ENCODE results near the gene TEX12. TPM values are rescaled to one million over a fixed set of nuclear protein-coding genes. Genes with fewer than 3 reads are reported as not detected.

The TEX12 gene, protein sequence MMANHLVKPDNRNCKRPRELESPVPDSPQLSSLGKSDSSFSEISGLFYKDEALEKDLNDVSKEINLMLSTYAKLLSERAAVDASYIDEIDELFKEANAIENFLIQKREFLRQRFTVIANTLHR
- total RNA-seq, result 0.78 TPM in 1 of 2 replicates, not detected in the other
- long read RNA-seq, result 0 reads

DNA sequence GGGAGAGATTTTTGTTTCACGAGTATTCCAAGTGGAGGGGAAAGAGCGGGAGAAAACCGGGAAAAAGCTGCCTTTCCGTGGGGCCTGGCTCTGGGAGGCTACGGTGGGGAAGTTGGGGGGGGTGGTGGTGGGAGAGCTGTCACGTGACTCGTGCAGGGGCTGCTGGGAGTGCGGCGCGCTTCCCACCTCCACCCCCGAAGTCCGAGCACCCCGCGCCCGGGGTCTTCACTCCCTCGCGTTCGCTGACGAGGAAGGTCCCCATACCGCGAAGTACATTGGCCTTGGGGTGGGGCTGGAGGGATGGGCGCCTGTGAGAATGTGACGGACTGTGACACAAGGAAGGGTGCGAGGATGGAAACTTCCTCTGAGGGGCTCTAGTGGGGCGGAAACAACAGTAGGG lies at the start of gene TEX12:
Gene TEX12 (plus strand): TSS at position 228 of the 400 bp plus-strand sequence. CDS start 1,897 bp downstream, outside the sequence.
- TF ChIP-seq, protein P1, sequence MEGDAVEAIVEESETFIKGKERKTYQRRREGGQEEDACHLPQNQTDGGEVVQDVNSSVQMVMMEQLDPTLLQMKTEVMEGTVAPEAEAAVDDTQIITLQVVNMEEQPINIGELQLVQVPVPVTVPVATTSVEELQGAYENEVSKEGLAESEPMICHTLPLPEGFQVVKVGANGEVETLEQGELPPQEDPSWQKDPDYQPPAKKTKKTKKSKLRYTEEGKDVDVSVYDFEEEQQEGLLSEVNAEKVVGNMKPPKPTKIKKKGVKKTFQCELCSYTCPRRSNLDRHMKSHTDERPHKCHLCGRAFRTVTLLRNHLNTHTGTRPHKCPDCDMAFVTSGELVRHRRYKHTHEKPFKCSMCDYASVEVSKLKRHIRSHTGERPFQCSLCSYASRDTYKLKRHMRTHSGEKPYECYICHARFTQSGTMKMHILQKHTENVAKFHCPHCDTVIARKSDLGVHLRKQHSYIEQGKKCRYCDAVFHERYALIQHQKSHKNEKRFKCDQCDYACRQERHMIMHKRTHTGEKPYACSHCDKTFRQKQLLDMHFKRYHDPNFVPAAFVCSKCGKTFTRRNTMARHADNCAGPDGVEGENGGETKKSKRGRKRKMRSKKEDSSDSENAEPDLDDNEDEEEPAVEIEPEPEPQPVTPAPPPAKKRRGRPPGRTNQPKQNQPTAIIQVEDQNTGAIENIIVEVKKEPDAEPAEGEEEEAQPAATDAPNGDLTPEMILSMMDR (IDR thresholded peaks at IDR 0.05), result no peak
- no peaks in the 10 kb centered on the region for H3K27me3 Mint-ChIP-seq (ENCODE audit: unreplicated experiment)
- no peak within 1 kb of the TSS for H3K4me3 Mint-ChIP-seq (ENCODE audit: unreplicated experiment)

DNA sequence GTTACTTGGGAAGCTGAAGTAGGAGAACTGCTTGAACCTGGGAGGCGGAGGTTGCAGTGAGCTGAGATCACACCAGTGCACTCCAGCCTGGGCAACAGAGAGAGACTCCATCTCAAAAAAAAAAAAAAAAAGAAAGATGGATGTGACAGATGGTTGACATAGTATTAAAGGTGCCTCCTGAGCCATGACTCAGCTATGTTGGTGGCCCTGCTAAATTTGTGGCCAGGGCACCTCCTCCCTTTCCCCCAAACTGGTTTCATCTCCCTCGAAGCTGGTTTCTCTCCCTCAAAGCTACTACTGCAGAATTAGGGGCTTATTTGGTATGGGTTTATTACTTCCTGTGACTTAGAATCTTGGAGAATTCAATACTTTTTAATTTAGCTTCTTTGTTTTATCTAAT lies 49.0 kb upstream of the TEX12 start:
- no peaks in the 10 kb centered on the region for H3K9me3 Mint-ChIP-seq (ENCODE audit: unreplicated experiment)
- H3K4me3 Mint-ChIP-seq (ENCODE audit: unreplicated experiment), result no peak overlapping the region
- TF ChIP-seq, protein P1 (IDR thresholded peaks at IDR 0.05), result no peak
- peaks cover 3% of the 10 kb centered on the region for H3K36me3 Mint-ChIP-seq (ENCODE audit: unreplicated experiment)
- DNase-seq (ENCODE audit: extremely low spot score, unreplicated experiment), result no peak
- peaks cover 10% of the 10 kb centered on the region for H3K4me1 Mint-ChIP-seq (ENCODE audit: unreplicated experiment)
- no peaks in the 10 kb centered on the region for H3K27me3 Mint-ChIP-seq (ENCODE audit: unreplicated experiment)
- no peak overlapping the region for H3K27ac Mint-ChIP-seq (ENCODE audit: unreplicated experiment)

More for the DNA sequence above, at the start of gene TEX12:
- Mint-ChIP-seq H3K36me3 (ENCODE audit: unreplicated experiment) (no peaks in the 10 kb centered on the region), H3K27ac (ENCODE audit: unreplicated experiment) (no peak within 1 kb of the TSS), H3K4me1 (ENCODE audit: unreplicated experiment) (peaks cover 31% of the 10 kb centered on the region), H3K9me3 (ENCODE audit: unreplicated experiment) (no peaks in the 10 kb centered on the region)
- no peak for DNase-seq (ENCODE audit: extremely low spot score, unreplicated experiment)

DNA sequence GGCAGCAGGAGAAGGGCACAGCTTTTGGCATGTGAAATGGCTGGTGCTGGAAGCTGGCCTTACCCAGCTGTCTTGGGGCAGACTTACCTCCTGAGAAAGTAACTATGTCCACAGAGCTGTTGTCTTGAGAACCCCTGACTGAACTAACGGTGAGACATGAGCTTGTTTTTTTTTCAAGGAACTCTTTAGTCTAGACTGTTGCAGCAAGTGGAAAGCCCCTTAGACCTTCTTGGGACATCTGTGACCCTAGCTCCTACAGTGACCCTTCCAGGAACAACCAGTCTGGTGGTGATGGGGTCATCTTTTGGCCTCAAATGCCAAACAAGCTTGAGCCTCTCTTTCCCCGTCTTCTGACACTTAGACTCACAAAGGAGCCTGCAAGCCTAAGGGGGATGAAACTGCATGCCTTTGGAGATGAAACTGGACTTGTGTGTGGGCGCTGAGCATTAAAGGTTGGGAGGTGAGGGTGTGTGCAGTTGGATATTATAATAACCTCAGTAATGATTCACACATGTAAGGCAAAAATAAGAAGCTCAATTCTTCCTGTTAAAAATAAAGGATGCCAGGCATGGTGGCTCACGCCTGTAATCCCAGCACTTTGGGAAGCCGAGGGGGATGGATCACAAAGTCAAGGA lies 45.1 kb upstream of the TEX12 start:
- Mint-ChIP-seq H3K4me1 (ENCODE audit: unreplicated experiment) (peaks cover 6% of the 10 kb centered on the region), H3K27ac (ENCODE audit: unreplicated experiment) (no peak overlapping the region), H3K9me3 (ENCODE audit: unreplicated experiment) (no peaks in the 10 kb centered on the region), H3K4me3 (ENCODE audit: unreplicated experiment) (no peak overlapping the region), H3K27me3 (ENCODE audit: unreplicated experiment) (no peaks in the 10 kb centered on the region), H3K36me3 (ENCODE audit: unreplicated experiment) (no peaks in the 10 kb centered on the region)
- peak; percentile 36 for DNase-seq (ENCODE audit: extremely low spot score, unreplicated experiment)
- TF ChIP-seq, protein P1 (IDR thresholded peaks at IDR 0.05), result no peak

DNA sequence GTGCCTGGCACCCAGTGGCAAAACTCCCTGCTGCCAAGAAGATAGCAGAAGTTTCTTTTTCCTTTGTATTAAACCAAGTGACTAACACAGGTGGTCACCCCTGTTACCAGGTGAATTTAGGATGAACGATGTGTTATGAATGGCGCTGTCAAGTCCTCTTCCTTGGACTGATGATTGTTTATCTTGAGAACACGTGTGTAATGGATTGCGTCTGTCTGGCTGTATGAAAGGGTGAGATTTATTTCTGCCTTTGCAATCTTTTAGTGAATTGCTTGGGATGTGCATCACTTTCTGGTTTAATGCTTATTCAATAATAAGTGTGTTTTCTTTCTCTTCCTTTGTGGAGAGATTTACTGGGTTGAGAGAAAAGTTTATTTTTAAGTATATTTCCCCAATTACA lies 44.0 kb upstream of the TEX12 start:
- H3K9me3 Mint-ChIP-seq (ENCODE audit: unreplicated experiment), result no peaks in the 10 kb centered on the region
- TF ChIP-seq, protein P1 (IDR thresholded peaks at IDR 0.05), result no peak
- no peaks in the 10 kb centered on the region for H3K27me3 Mint-ChIP-seq (ENCODE audit: unreplicated experiment)
- H3K27ac Mint-ChIP-seq (ENCODE audit: unreplicated experiment), result no peak overlapping the region
- H3K4me3 Mint-ChIP-seq (ENCODE audit: unreplicated experiment), result no peak overlapping the region
- peaks cover 7% of the 10 kb centered on the region for H3K4me1 Mint-ChIP-seq (ENCODE audit: unreplicated experiment)
- no peaks in the 10 kb centered on the region for H3K36me3 Mint-ChIP-seq (ENCODE audit: unreplicated experiment)
- no peak for DNase-seq (ENCODE audit: extremely low spot score, unreplicated experiment)

DNA sequence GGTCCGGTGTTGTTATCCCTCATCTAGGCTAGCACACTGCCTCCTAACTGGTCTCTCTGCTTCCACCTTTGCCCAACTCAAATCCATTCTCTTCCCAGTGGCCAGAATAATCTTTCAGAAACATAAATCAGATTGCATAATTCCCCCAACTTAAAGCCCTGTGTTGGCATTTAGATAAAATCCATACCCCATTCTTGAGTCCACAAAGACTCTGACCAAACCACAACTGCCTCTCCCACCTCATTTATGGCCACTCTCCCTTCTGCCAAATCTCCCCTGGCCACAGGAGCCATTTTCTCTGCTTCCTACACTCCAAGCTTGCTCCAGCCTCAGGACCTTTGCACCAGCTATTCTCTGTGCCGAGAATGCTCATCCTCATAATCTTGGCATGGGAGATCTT lies 40.1 kb upstream of the TEX12 start:
- Mint-ChIP-seq H3K9me3 (ENCODE audit: unreplicated experiment) (no peaks in the 10 kb centered on the region), H3K27ac (ENCODE audit: unreplicated experiment) (no peak overlapping the region), H3K4me3 (ENCODE audit: unreplicated experiment) (no peak overlapping the region), H3K36me3 (ENCODE audit: unreplicated experiment) (no peaks in the 10 kb centered on the region), H3K27me3 (ENCODE audit: unreplicated experiment) (no peaks in the 10 kb centered on the region), H3K4me1 (ENCODE audit: unreplicated experiment) (peaks cover 11% of the 10 kb centered on the region)
- DNase-seq (ENCODE audit: extremely low spot score, unreplicated experiment), result no peak
- TF ChIP-seq, protein P1 (IDR thresholded peaks at IDR 0.05), result no peak

Measured in osteocyte (in vitro differentiated cells).